ENCODE results near the gene WDFY2.

The WDFY2 gene

DNA sequence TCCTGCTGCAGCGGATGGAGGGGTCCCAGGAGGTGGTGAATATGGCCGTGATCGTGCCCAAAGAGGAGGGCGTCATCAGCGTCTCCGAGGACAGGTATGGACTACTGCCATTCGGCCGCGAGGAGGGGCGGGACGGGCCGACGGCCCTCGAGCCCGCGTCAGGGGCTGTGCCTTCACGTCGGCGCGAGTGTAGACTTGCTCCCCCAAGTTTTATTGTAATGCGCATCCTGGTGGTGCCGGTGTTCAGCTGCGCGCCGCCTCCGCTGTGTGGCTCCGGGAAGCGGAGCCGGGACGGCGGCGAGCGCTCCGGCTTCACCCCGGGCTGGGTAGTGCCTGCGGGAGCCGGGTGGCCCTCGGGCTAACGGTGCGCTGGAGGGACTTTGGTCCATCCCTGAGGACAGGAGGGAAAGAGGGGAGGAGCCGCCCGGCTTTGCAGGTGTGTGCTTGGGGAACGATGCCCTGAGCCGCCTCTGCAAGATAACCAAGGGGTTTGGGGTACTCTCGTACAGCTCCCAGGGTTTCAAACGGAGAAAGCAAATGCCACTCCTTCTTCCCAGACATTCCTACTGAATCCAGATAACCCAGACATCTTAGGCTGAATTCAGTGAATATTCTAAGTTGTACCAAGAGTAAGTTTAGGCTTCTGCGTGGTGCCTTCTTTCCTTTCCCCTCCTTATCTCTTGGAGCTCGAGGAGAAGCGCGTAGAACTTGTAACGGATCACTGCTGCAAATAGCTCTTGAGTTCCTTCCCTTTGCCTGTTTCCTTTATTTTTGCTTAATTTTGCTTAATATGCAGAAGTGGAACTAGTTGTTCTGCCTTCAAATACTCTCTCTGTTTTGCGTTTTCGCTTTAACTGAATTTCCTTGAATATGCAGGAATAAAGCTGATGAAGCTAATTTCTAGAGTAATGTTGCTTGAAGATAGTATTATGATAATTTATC lies 740 bp downstream of the WDFY2 start:
- TF ChIP-seq, protein P1, sequence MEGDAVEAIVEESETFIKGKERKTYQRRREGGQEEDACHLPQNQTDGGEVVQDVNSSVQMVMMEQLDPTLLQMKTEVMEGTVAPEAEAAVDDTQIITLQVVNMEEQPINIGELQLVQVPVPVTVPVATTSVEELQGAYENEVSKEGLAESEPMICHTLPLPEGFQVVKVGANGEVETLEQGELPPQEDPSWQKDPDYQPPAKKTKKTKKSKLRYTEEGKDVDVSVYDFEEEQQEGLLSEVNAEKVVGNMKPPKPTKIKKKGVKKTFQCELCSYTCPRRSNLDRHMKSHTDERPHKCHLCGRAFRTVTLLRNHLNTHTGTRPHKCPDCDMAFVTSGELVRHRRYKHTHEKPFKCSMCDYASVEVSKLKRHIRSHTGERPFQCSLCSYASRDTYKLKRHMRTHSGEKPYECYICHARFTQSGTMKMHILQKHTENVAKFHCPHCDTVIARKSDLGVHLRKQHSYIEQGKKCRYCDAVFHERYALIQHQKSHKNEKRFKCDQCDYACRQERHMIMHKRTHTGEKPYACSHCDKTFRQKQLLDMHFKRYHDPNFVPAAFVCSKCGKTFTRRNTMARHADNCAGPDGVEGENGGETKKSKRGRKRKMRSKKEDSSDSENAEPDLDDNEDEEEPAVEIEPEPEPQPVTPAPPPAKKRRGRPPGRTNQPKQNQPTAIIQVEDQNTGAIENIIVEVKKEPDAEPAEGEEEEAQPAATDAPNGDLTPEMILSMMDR (IDR thresholded peaks at IDR 0.05; ENCODE audit: low read depth, low read length), result 0 out of 2 replicates have a peak, but pooled peaks have one; percentile 8
- peak overlapping the region; percentile 81 for H3K4me3 ChIP-seq (ENCODE audit: low read depth, low read length)

DNA sequence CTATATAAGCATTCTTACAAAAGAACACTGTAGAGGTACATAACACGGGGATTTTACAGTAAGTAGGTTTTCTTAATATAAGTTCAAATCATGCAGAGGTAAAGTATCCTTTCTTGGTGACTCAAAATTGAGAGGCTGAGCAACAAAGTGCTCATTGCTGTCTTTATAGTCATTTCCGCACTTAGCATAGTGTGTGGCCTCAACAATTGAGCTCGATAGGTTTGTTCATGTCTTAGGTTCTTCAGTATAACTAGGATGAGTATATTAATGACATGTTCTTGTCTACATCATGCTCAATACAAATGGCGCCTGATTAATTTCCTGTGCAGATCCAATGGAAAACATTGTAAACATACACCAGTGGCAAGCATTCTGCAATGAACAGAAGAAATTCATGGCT lies 1.4 kb downstream of the WDFY2 start:
- peak overlapping the region; percentile 81 for H3K4me3 ChIP-seq (ENCODE audit: low read depth, low read length)
- TF ChIP-seq, protein P1 (IDR thresholded peaks at IDR 0.05; ENCODE audit: low read depth, low read length), result no peak

DNA sequence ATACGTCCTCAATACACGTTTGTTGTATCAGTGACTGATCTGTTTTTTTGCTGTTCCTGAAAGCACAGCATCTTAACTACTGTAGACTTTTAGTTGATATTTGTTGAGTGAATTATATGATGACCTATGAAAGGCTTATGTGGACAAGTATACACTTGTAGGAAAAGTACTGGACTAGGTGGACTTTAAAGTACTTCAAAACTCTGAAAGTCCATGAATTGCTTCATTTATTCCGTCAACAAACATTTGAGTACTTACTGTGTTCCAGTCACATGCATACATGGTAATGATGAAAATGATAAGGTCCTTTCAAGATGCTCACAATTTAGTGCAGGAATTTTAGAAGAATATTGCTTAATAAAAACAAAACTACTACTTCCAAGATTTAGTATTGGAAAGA lies 3.1 kb downstream of the WDFY2 start:
- H3K4me3 ChIP-seq (ENCODE audit: low read depth, low read length), result no peak overlapping the region
- TF ChIP-seq, protein P1 (IDR thresholded peaks at IDR 0.05; ENCODE audit: low read depth, low read length), result no peak

DNA sequence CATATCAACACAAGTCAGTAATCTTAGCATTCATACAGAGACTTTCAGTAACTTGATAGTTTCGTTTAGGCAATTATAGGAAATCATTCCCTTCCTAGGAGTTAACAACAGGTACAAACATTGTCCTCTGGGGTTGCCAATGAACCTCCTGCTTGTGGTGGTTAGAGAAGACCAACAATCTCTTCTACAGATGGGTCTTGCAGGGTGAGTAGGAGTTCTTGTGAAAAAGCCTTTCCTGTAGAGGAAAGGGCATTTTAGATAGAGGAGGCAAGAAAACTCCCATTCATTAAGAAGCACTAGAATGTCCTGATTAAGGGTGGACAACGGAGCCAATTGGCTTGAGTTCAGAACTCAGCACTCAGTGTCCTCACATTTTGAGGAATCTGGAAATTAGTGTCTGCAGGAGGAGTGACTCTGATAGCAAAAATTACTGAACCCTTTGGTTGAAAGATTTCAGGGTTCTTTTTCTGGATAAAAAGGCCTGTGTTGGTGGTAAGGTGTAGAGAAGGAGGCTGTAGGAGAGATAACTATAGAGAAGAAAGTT lies 4.2 kb downstream of the WDFY2 start:
- no peak overlapping the region for H3K4me3 ChIP-seq (ENCODE audit: low read depth, low read length)
- TF ChIP-seq, protein P1 (IDR thresholded peaks at IDR 0.05; ENCODE audit: low read depth, low read length), result no peak

DNA sequence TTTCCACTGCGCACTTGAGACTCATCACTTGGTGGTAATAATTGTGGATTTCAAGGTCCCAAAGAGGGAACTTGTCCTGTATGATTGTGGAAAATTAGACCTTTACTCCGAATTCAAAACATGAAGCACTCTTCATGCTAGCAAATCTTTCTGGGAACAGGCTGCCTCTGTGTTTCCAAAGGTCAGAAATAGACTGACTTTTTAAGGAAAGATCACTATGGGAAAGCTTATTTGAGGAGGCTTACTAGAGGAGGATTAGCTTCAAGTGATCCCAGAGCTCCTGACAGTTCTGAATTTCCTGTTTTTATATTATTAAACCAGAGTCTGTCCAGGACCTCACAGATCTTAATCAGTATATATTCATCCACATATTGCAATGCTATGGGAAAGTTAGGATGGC lies 5.5 kb downstream of the WDFY2 start:
- TF ChIP-seq, protein P1 (IDR thresholded peaks at IDR 0.05; ENCODE audit: low read depth, low read length), result no peak
- no peak overlapping the region for H3K4me3 ChIP-seq (ENCODE audit: low read depth, low read length)

DNA sequence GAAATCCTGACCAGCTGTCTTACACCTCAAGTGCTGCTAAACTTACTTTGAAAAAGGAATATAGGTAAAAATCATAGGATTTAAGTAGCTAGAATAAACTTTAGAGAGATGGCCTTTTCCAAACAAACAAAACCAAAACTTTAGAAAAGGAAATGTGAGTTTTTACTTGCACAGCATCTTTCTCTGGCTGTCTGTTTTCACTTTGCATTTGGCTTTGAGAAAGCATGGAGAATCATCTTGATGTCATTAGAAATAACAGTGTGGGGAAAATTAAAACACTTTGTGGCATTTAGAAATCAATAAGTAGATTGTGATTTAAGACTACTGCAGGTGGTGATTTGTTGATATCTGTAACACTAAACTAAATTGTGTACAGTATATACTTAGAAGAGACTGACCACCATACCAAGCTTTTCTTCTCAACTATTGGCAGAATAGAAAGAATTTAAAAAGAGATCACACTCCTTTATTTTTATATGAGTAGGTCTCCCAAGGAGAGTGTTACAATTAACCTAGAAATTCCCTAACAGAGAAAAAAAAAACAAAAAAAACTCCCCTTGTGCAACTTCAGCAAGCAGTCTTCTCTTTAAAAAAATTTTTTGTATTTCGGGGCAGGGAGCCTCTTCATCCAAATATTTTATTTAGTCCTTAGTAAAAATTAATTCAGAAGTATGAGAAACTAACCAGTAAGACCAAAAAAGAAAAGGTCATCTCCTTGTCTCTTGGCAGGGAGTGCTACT lies 6.1 kb downstream of the WDFY2 start:
- no peak overlapping the region for H3K4me3 ChIP-seq (ENCODE audit: low read depth, low read length)
- TF ChIP-seq, protein P1 (IDR thresholded peaks at IDR 0.05; ENCODE audit: low read depth, low read length), result no peak
